A549 (cell line): ENCODE data around the gene ZNF644. TPM values are rescaled to one million over a fixed set of nuclear protein-coding genes. Genes with fewer than 3 reads are reported as not detected.

ENCODE experiments used
- ATAC-seq, 2 experiments: fragments of 200-7000 bp in 1 of 2; fragments of >200 bp in 1 of 2; cut with Nextera tagmentation in 1 of 2; cut with Tn5 transposase in 1 of 2; 3 replicates each; pipeline versions ENCODE4 v1.8.0 to v1.9.1; 2018 to 2020; ENCODE audit warnings: mild to moderate bottlenecking in 1 of 2, moderate library complexity in 1 of 2
- CTCF ChIA-PET: fragments of 300-600 bp; sonication (Branson Sonifier 250); formaldehyde crosslinking; extraction: SDS; loops from one replicate; lab custom pipeline; 2021; ENCODE audit warnings: antibody characterized with exemption, inconsistent platforms; lab: Yijun Ruan, JAX
- POLR2A ChIA-PET: fragments of 350-600 bp; formaldehyde crosslinking; extraction: SDS; loops from one replicate; lab custom pipeline; 2021; ENCODE audit warnings: antibody characterized with exemption, inconsistent platforms; lab: Yijun Ruan, JAX
- DNase-seq, 2 experiments: peaks; one replicate each; pipeline versions ENCODE4 v3.0.0 to v3.0.0-alpha.2; 2011 to 2016; ENCODE audit warnings: low read depth in 1 of 2, low spot score in 1 of 2
- FAIRE-seq: peaks from 2 replicates; lab custom pipeline; 2011; peaks lifted over from hg19 to GRCh38; lab: Jason Lieb, UNC
- H3K27ac ChIP-seq, 2 experiments: fragments of >200 bp; sonication (Bioruptor Twin); formaldehyde crosslinking; 3 replicates each; pipeline ENCODE4 v1.5.1; 2016 to 2017
- H3K4me1 ChIP-seq: fragments of >200 bp; sonication (Bioruptor Twin); formaldehyde crosslinking; 3 replicates; pipeline ENCODE4 v1.6.1; 2016
- H3K4me2 ChIP-seq: fragments of >200 bp; sonication (Bioruptor Twin); formaldehyde crosslinking; 3 replicates; pipeline ENCODE4 v1.6.1; 2016
- H3K4me3 ChIP-seq: fragments of >200 bp; sonication (Bioruptor Twin); formaldehyde crosslinking; 3 replicates; pipeline ENCODE4 v1.5.1; 2016
- H3K9me3 ChIP-seq: fragments of >200 bp; sonication (Bioruptor Twin); formaldehyde crosslinking; 3 replicates; pipeline ENCODE4 v1.6.1; 2016
- EHMT2 ChIP-seq: fragments of 200-600 bp; sonication (generic); IDR thresholded peaks from 2 replicates; pipeline ENCODE4 v1.6.1; 2016; ENCODE audit warnings: antibody characterized with exemption, low read depth, mild to moderate bottlenecking, moderate library complexity
- FOSB ChIP-seq: fragments of 250-450 bp; sonication (Bioruptor Pico); IDR thresholded peaks from 2 replicates; pipeline ENCODE4 v1.5.0; 2020; ENCODE audit warnings: mild to moderate bottlenecking, moderate library complexity
- HOXB13 ChIP-seq: fragments of 250-450 bp; sonication (Bioruptor Pico); IDR thresholded peaks from 2 replicates; pipeline ENCODE4 v1.5.0; 2020; ENCODE audit warnings: low read depth, mild to moderate bottlenecking, moderate library complexity
- JUN ChIP-seq, 2 experiments: fragments of >200 bp; sonication (Bioruptor Twin); formaldehyde crosslinking; IDR thresholded peaks; 2 replicates in 1 of 2; 3 replicates in 1 of 2; pipeline ENCODE4 v1.6.1; 2016 to 2017
- JUNB ChIP-seq: fragments of >200 bp; sonication (Bioruptor Twin); formaldehyde crosslinking; IDR thresholded peaks from 2 replicates; pipeline ENCODE4 v1.6.1; 2016
- KDM5A ChIP-seq: fragments of 200-600 bp; sonication (generic); IDR thresholded peaks from 2 replicates; pipeline ENCODE4 v1.6.1; 2016; ENCODE audit warnings: antibody characterized with exemption, mild to moderate bottlenecking
- NR3C1 ChIP-seq: fragments of >200 bp; sonication (Bioruptor Twin); formaldehyde crosslinking; IDR thresholded peaks from 3 replicates; pipeline ENCODE4 v1.6.1; 2017
- PHF8 ChIP-seq: fragments of 200-600 bp; sonication (generic); IDR thresholded peaks from 2 replicates; pipeline ENCODE4 v1.6.1; 2016; ENCODE audit warnings: low read depth, mild to moderate bottlenecking, antibody characterized with exemption, moderate library complexity, borderline replicate concordance
- POLR2A ChIP-seq: IDR thresholded peaks from 2 replicates; pipeline ENCODE4 v1.6.1; 2012; ENCODE audit warnings: mild to moderate bottlenecking, low read length
- RAD21 ChIP-seq, 2 experiments: fragments of >200 bp in 1 of 2; sonication (Bioruptor Twin) in 1 of 2; formaldehyde crosslinking in 1 of 2; IDR thresholded peaks in 1 of 2; conservative IDR thresholded peaks in 1 of 2; 2 replicates in 1 of 2; 3 replicates in 1 of 2; pipeline ENCODE4 v1.6.1; 2012 to 2018; ENCODE audit warnings: inconsistent platforms in 1 of 2
- RFX5 ChIP-seq: fragments of 450-650 bp; IDR thresholded peaks from 2 replicates; pipeline ENCODE4 v1.7.1; 2014; ENCODE audit warnings: antibody characterized with exemption, mild to moderate bottlenecking, moderate library complexity
- SREBF2 ChIP-seq: fragments of 450-650 bp; IDR thresholded peaks from 2 replicates; pipeline ENCODE4 v1.6.1; 2014; ENCODE audit warnings: mild to moderate bottlenecking, moderate library complexity
- TFCP2L1 ChIP-seq: fragments of 250-450 bp; sonication (Bioruptor Pico); IDR thresholded peaks from 2 replicates; pipeline ENCODE4 v1.5.0; 2021; ENCODE audit warnings: mild to moderate bottlenecking
- TP53 ChIP-seq: fragments of 250-450 bp; sonication (Bioruptor Pico); IDR thresholded peaks from 2 replicates; pipeline ENCODE4 v1.5.0; 2021; ENCODE audit warnings: mild to moderate bottlenecking, moderate library complexity
- ZC3H11A ChIP-seq: fragments of 450-650 bp; IDR thresholded peaks from 2 replicates; pipeline ENCODE4 v1.6.1; 2014; ENCODE audit warnings: antibody characterized with exemption, mild to moderate bottlenecking
- ZNF302 ChIP-seq: fragments of 250-450 bp; sonication (Bioruptor Pico); IDR thresholded peaks from 2 replicates; pipeline ENCODE4 v1.9.0; 2021; ENCODE audit warnings: inconsistent platforms, mild to moderate bottlenecking, moderate library complexity
- ZSCAN20 ChIP-seq: fragments of 250-450 bp; sonication (Bioruptor Pico); IDR thresholded peaks from 2 replicates; pipeline ENCODE4 v1.8.0; 2022; ENCODE audit warnings: mild to moderate bottlenecking, moderate library complexity
- WGBS: methylation state at CpG from one replicate; pipeline ENCODE4 v1.1.6; 2017; ENCODE audit errors: missing lambda C conversion rate; 5-methylcytosine and 5-hydroxymethylcytosine counted together
- polyA plus RNA-seq, 4 experiments: library from polyadenylated mRNA; depleted of rRNA in 3 of 4; stranded (reverse); fragments of >200 nt; fragmentation: RNase III in 1 of 4; extraction: RNeasy Plus Mini Kit Qiagen cat#74134 plus additional on column Dnase treatment in 1 of 4; gene quantifications; 2 replicates in 3 of 4; 3 replicates in 1 of 4; pipeline ENCODE4 v1.2.3, GENCODE V29; 2011 to 2017
- TF ChIP-seq, protein P1 (sequence below): fragments of >200 bp; sonication (Bioruptor Twin); formaldehyde crosslinking; IDR thresholded peaks from 3 replicates; pipeline ENCODE4 v1.5.1; 2016
- TF ChIP-seq, protein P2 (sequence below): fragments of 250-450 bp; sonication (Bioruptor Pico); IDR thresholded peaks from 2 replicates; pipeline ENCODE4 v1.5.0; 2020; ENCODE audit warnings: low read depth, mild to moderate bottlenecking, moderate library complexity
- TF ChIP-seq, protein P3 (sequence below): fragments of 200-600 bp; sonication (generic); IDR thresholded peaks from 2 replicates; pipeline ENCODE4 v1.6.1; 2016; ENCODE audit warnings: antibody characterized with exemption, mild to moderate bottlenecking, moderate library complexity

The ZNF644 gene
- polyA plus RNA-seq, 2 of the 4 experiments (the other 2 are of a cell fraction): 14.8 to 24.9 TPM

DNA sequence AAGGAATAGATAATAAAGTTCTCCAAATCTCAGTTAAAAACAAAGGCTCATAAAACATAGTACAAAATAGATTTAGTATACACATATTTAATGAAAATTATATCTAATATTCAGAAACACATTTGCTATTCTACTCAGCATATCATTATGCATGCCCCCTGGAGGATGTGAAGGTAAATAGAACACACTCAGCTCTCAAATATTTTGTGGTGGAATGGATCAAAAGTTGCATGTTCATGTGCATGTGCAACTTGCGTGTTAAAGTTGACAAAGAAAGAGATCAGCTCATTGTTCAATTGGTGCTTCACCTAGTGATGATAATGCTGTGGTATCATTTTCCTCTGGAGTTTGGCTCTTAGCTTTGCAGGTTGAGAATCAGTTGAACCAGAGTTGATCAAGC, 4.9 kb upstream of the ZNF644 start:
- Histone ChIP-seq H3K4me2 (peak overlapping the region; percentile 34; the same call in 1 of the 3 replicates), H3K4me1 (peaks cover 5% of the 10 kb centered on the region), H3K27ac (no peak overlapping the region), H3K9me3 (no peaks in the 10 kb centered on the region), H3K4me3 (no peak overlapping the region)
- DNase-seq: peak in 1 of 2 experiments; percentile 15
- FAIRE-seq: no peak
- ChIA-PET POLR2A (no interaction called here), CTCF (interaction anchor here (0.6 to 1.2 kb wide), 2 partner anchors 16 to 99 kb away, joined by 4 read pairs; no protein-coding TSS in a partner anchor)
- no peak for ATAC-seq
- 0 out of 5 replicates have a peak, but pooled peaks of 1 of the 2 experiments have one; percentile 10 for TF ChIP-seq RAD21 (conservative IDR thresholded peaks at IDR 0.05 in 1 of 2, IDR thresholded peaks at IDR 0.05 in 1 of 2)
- TF ChIP-seq FOSB (CRISPR knock-in tag): no peak
- TF ChIP-seq JUNB: no peak
- TF ChIP-seq, protein P1, sequence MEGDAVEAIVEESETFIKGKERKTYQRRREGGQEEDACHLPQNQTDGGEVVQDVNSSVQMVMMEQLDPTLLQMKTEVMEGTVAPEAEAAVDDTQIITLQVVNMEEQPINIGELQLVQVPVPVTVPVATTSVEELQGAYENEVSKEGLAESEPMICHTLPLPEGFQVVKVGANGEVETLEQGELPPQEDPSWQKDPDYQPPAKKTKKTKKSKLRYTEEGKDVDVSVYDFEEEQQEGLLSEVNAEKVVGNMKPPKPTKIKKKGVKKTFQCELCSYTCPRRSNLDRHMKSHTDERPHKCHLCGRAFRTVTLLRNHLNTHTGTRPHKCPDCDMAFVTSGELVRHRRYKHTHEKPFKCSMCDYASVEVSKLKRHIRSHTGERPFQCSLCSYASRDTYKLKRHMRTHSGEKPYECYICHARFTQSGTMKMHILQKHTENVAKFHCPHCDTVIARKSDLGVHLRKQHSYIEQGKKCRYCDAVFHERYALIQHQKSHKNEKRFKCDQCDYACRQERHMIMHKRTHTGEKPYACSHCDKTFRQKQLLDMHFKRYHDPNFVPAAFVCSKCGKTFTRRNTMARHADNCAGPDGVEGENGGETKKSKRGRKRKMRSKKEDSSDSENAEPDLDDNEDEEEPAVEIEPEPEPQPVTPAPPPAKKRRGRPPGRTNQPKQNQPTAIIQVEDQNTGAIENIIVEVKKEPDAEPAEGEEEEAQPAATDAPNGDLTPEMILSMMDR: no peak
- TF ChIP-seq KDM5A: no peak
- 75% methylated on average over 1 of the region's 1 CpG for WGBS

DNA sequence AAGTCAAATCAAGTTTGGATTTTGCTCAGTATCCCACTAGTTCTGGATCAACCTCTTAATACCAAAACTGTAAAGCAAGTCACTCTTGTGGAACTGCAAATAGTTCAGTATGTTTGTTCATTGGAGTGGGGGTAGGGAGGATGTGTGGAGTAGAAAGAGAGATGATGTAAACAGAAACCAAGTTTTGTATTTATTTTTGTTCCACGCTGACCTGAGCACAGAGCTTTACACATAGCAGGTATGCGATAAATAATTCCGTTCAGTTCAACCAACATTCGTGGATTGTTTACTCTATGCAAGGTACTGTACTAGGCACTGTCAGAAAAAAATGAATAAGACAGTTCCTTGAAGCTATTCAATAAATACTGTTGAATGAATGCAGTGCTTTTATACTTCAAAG, 4.5 kb upstream of the ZNF644 start:
- TF ChIP-seq ZNF302 (CRISPR knock-in tag): no peak
- no peak for TF ChIP-seq NR3C1
- no peak for TF ChIP-seq ZC3H11A
- TF ChIP-seq, all 56 proteins: peak for 0
- ATAC-seq (no peak), DNase-seq (no peak), FAIRE-seq (no peak)
- peak overlapping the region; percentile 34; the same call in 2 of the 3 replicates for H3K4me2 ChIP-seq
- CTCF ChIA-PET: interaction anchor here (1.2 kb wide), 1 partner anchor 16 kb away, joined by 4 read pairs; no protein-coding TSS in a partner anchor
- no peak overlapping the region for H3K27ac ChIP-seq
- POLR2A ChIA-PET: no interaction called here
- no peaks in the 10 kb centered on the region for H3K9me3 ChIP-seq
- whole genome bisulfite sequencing: 26% methylated on average over 4 of the region's 4 CpGs
- no peak overlapping the region for H3K4me3 ChIP-seq
- peaks cover 5% of the 10 kb centered on the region for H3K4me1 ChIP-seq

DNA sequence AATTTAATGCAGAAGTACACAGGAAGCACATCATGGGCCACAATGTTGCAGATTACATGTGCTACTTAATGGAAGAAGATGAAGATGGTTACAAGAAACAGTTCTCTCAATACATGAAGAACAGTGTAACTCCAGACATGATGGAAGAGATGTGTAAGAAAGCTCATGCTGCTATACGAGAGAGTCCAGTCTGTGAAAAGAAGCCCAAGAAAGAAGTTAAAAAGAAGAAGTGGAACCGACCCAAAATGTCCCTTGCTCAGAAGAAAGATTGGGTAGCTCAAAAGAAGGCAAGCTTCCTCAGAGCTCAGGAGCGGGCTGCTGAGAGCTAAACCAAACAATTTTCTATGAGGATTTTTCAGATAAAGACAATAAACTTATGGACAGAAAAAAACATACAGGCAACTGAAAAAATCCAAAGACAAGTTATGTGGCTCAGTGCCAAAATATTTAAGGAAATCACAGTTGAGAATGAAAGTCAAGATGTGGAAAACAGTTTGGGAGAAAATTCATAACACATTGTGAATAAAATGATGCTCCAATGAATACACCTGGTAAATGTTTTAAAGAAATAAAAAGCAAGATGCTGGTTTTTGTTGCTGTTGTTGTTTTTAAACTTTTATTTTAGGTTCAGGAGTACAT, 2.8 kb upstream of the ZNF644 start:
- FAIRE-seq (no peak), DNase-seq (no peak), ATAC-seq (no peak)
- TF ChIP-seq EHMT2 (no peak), HOXB13 (CRISPR knock-in tag) (no peak), TFCP2L1 (CRISPR knock-in tag) (no peak), KDM5A (no peak), RFX5 (no peak), SREBF2 (no peak), PHF8 (no peak), POLR2A (no peak), TP53 (CRISPR knock-in tag) (no peak), JUNB (no peak), ZNF302 (CRISPR knock-in tag) (no peak), JUN (IDR thresholded peaks at IDR 0.05) (no peak), ZSCAN20 (CRISPR knock-in tag) (no peak)
- TF ChIP-seq, protein P2, sequence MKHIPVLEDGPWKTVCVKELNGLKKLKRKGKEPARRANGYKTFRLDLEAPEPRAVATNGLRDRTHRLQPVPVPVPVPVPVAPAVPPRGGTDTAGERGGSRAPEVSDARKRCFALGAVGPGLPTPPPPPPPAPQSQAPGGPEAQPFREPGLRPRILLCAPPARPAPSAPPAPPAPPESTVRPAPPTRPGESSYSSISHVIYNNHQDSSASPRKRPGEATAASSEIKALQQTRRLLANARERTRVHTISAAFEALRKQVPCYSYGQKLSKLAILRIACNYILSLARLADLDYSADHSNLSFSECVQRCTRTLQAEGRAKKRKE: no peak
- TF ChIP-seq, protein P3, sequence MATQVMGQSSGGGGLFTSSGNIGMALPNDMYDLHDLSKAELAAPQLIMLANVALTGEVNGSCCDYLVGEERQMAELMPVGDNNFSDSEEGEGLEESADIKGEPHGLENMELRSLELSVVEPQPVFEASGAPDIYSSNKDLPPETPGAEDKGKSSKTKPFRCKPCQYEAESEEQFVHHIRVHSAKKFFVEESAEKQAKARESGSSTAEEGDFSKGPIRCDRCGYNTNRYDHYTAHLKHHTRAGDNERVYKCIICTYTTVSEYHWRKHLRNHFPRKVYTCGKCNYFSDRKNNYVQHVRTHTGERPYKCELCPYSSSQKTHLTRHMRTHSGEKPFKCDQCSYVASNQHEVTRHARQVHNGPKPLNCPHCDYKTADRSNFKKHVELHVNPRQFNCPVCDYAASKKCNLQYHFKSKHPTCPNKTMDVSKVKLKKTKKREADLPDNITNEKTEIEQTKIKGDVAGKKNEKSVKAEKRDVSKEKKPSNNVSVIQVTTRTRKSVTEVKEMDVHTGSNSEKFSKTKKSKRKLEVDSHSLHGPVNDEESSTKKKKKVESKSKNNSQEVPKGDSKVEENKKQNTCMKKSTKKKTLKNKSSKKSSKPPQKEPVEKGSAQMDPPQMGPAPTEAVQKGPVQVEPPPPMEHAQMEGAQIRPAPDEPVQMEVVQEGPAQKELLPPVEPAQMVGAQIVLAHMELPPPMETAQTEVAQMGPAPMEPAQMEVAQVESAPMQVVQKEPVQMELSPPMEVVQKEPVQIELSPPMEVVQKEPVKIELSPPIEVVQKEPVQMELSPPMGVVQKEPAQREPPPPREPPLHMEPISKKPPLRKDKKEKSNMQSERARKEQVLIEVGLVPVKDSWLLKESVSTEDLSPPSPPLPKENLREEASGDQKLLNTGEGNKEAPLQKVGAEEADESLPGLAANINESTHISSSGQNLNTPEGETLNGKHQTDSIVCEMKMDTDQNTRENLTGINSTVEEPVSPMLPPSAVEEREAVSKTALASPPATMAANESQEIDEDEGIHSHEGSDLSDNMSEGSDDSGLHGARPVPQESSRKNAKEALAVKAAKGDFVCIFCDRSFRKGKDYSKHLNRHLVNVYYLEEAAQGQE: no peak
- H3K4me1 ChIP-seq: peaks cover 15% of the 10 kb centered on the region
- WGBS: 86% methylated on average over 3 of the region's 3 CpGs
- ChIA-PET CTCF (no interaction called here), POLR2A (no interaction called here)
- no peaks in the 10 kb centered on the region for H3K9me3 ChIP-seq
- no peak overlapping the region for H3K4me3 ChIP-seq
- no peak overlapping the region for H3K27ac ChIP-seq
- H3K4me2 ChIP-seq: no peak overlapping the region
